Activated T-cell treated with anti-CD3 and anti-CD28 coated beads for 48 hours (primary cell): ENCODE results near the gene DCAF8L1.
"Not testable (repeated sequence)": the region's sequence is repeated elsewhere in the genome, so short reads cannot be mapped to it uniquely, and the experiment has no call there.

ENCODE experiments used
- DNase-seq: peaks from one replicate; pipeline ENCODE4 v3.0.0-alpha.2; 2020; ENCODE audit warnings: low read depth

DCAF8L1 gene

DNA sequence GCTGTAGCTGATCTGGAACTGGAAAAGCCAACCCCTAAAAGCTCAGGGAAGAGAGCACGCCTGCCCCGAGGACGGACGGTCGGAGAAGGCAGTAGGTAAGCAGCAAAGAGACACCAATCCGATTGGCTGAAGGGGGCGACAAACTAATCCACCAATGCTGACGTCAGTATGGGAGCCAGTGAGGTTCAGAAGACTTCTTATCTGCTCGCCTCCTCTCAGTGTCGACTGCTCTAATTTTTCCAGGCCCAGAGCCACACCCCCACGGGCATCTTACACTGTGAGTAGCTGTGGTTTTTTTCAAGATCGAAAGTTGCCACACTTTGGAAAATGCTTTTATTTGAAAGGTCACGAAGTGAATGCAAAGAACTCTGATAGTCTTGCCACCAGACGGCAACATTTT is at the start of gene DCAF8L1:
Gene DCAF8L1, minus strand, starts transcription at position 101 of the 400 bp plus-strand sequence. CDS start 115 bp downstream, outside the sequence.
- DNase-seq = no peak

DNA sequence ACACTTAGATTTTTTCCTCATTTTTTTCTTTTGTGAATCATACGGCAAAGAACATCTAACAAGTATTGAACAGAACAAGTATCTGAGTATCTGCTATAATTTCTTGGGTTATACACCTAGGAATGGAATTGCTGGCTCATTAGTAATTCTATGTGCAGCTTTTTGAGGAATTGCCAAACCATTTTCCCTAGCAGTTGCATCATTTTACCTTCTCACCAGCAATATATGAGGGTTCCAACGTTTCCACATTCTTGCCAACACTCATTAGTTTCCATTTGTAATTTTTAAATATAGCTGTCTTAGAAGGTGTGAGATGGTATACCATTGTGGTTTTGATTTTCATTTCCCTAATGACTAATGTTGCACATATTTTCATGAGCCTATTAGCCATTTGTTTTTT is 41.1 kb upstream of the DCAF8L1 start:
- no peak for DNase-seq

DNA sequence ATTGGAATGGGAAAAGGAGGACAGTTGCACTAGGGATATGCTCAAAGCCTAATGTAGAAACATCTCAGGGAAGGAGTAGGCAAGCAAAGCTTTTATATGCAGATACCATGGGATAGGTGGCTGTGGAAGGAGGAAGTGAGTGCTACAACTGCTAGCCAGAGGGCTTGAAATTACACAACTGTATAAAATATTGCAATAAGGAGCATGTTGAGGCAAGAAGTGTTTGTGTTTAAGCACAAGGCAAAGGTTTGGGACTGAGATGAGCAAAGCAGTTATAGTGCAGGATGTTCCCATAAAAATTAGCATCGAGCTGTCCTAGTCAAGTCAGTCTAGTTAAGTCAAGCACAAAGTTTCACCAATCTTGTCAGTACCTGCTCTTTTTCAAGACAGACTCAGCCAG is 35.6 kb upstream of the DCAF8L1 start:
- no peak for DNase-seq

DNA sequence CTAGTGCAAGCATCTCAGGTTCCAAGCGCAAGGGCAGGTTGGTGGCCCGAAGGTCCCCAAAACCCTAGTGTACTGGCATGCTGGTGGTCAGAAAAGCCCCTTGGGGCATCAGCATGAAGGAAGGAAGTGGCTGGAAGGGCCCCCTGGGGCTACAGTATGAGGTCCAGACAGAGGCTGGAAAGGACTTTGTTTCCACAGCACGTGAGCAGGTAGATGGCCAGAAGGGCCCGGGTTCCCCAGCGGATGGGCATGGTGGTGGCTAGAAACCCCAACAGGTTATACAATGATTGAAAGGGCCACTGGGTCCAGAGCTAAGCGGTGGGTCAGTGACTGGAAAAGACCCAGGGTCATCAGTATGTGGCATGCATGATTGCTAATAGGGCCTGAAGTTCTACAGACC is 34.7 kb upstream of the DCAF8L1 start:
- DNase-seq = no peak

DNA sequence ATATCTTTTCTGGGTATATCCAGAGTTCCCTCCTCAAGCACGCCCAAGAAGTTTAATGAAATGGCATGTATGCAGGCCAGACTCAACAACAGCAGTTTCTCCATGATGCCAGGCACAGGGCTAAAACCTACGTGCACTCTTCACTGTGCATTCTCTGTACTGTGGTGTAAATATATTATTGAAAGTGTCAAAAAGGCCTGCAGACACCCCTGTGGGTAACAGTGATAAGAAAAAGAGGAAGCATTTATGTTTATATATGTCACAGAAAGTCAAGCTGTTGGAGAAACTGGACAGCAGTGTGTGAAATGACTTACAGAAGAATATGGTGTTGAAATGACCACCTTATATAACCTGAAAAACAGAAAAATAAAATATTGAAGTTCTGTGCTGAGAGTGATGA is 29.6 kb upstream of the DCAF8L1 start:
- no peak for DNase-seq

DNA sequence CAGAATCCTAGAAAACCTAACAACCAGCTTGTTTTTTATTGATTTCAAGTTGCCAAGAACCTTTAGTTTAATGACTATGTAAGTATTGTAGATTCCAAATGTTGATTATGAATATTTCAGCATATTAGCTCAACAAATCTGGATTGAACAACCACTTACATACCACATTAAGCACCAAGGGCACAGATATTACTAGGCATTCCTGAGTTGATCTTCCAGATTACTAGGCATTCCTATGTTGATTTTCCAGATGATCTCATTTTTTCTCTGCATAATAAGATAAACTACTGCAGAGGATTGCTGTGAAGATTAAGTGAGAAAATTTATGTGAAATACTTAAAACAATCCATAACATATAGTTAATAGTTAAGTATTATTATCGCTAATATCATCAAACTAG is 17.4 kb upstream of the DCAF8L1 start:
- DNase-seq = no peak

DNA sequence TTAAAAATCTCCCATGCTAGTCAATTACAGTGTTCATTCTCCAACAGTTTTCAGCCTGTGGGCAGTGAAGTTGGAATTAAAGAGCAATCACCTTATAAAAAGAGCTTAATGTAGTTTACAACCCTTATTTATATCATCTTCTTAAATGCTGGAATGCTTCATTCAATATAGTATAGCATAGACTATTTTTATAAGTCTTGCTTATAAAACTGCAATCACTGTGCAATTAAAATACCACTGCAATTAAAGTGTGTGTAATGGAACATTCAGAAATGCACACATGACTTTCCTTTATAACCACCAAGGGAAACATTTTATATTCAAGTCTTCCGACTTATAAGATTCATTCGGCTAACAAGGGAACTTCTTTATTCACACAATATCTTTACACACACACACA is 16.4 kb upstream of the DCAF8L1 start:
- no peak for DNase-seq

DNA sequence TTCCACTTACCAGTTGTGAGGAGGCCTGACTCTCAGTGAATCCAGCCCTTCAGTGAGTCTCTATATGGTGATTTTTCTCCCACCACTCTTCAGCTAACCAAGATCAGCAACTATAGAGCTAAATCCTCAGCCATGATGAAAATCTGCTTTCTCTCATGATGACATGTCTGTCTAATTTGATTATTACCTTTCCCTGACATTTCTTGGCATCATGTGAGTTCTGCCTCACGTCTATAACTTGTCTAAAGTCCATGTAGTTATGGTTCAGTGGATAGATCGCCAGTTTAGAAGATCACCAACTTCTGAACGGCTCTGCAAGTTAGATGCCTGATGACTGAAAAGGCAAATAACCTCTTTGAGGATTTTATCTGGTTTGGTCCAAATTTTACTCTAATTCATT is 14.9 kb upstream of the DCAF8L1 start:
- no peak for DNase-seq

DNA sequence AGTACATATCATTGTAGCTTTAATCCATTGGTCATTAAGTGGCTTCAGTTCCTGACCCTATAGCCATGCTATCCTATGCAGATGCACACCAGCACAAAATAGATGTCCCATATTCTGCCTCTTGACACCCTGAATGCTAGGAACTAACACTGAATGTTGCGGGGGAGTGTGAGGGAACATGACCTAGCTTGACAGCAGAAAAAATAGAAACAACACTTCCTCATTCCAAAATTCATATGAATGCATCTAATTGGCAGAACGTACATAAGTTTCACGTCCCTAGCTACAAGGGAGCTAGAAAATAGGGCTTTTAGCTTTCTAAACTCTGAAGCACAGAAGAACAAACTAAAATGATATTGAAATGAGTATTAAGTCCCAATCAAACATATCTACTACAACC is 14.4 kb upstream of the DCAF8L1 start:
- no peak for DNase-seq

DNA sequence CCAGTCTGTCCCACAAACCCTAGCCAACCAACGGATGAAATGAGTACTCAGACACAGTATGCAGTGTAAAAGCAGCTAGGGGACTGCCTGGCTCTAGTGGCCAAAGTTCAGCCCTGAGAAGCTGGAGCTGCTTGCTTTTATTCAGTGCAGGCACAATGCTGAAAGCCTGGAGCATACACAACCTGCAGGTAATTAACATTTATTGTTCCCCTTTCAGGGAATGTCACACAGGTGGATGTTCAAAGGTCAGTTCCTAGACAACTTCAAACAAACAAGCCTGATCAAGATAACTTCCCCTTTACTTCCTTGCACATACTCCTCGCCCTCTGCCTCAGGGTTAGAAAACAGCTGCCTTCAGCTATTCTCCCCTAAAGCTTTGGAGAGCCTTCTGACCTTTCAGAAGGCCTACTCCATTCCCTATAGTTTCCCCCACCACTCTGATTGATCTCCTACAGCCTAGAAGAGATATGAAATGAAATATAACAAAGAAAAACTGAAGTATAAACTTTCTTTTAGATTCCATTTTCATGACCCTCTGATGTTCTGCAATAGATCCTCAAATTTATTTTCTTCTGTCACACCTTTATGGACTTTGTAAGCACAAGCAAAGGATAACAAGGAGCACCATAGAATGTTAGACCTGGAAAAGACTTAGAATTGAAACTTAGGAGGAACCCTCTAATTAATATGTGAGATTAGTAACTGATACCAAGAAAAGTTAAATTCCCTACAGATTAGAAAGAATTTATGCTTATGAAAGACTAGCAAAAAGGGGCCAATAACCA is 6.8 kb upstream of the DCAF8L1 start:
- no peak for DNase-seq

DNA sequence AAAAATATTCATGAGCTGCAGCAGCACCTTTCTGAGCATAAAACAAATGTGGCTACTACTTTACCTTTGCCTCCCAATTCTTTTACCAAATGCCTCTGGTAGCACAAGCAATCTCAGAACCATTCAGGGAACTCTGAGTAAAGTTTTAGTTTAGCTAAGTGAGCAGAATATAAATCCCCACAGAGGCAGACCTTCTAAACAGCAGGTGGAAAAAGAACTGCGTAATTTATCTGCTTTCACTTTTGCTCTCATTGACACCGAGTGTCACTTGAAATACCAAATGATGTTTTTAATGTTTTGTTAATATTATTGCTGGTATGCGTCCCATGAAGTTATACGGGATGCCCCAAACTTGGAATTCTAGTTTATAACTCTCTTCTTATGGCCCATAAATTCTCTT is 4.3 kb downstream of the DCAF8L1 start:
- DNase-seq = not testable (repeated sequence)

DNA sequence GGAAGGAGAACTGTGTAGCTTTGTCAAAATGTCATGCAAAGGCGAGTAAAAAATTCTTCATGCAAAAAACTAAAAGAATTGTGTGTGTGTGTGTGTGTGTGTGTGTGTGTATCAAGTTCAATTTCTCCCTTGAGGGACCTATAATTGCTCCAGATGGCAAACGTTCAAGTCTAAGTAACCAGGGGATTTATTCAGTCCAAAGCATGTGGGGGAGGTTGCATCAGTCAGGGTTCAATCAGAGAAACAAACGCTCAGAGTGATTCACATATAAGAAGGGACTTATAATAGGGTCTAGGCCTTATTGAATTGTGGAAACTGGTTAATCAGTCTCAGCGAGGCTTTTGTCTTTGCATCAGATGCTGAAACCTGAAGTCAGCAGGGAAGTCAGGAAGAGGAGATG is 5.0 kb downstream of the DCAF8L1 start:
- DNase-seq = no peak

DNA sequence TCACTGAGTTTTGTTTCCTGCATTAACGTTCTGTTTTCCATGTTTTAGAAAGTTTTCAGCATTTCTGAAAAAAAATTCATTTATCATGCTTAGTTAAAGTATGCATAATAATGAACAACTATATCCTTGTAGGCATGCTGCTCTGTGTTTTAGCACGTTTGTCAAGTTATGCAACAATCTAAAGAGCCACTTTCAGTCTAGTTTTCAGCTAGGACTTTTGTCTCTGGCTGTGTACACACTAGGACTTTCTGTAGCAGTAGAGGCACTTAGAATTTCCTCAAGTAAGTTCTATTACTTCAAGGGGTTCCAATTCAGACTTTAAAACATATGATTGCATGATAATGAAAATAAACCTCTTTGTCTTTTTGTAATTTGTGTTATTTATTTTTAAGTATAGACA is 12.4 kb downstream of the DCAF8L1 start:
- no peak for DNase-seq

DNA sequence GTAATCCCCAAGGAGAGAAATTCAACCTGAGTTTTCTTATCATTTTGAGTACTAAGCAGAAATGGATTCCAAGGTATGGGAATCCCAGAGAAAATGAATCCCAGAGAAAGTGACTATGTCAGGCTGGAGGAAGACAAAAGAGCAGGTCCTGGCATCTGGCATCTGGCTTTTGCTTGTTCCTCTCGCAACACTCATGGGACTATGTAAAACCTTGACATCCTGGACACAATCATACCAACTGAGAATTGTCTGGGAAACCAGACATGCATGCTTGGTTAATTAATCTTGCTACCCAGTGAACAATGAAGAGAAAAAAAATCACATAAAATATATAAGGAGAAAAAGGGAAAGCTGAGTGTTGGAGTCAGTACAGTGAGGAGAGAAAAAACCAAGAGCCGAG is 12.9 kb downstream of the DCAF8L1 start:
- DNase-seq = no peak

DNA sequence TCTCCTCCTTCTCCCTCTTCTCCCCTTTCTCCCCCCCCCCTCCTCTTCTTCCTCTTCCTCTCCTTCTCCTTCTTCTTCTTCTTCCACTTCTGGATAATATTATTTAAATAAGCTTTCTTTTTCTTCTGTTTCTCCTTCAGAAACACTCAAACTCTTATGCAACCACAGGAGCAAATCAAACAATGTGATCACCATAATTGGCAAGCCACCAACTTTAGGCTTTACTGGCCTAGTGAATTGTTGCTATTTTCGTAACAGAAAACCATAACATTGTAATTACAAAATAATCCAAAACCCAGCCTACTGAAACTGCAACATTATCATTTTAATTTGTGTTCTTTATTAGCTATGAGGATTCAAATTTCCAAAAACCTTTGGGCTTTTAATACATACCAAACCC is 14.3 kb downstream of the DCAF8L1 start:
- no peak for DNase-seq

DNA sequence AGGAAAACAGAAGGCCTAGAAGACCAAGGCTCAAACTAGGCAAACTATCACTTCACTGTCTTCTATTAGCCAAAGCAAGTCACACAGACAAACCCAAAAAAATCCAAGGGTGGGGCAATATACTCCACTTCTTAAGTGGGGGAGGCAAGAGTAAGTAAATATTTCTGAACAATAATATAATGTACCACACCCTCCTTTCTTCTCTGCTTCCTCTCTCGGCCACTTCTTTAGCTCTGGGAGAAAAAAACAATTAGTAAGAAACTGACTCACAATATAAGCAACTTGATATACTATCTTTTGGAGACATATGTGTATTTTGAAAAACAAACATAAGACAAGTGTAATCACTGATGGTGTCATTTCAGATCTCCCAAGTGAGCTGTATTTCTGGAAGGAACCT is 14.8 kb downstream of the DCAF8L1 start:
- DNase-seq = no peak

DNA sequence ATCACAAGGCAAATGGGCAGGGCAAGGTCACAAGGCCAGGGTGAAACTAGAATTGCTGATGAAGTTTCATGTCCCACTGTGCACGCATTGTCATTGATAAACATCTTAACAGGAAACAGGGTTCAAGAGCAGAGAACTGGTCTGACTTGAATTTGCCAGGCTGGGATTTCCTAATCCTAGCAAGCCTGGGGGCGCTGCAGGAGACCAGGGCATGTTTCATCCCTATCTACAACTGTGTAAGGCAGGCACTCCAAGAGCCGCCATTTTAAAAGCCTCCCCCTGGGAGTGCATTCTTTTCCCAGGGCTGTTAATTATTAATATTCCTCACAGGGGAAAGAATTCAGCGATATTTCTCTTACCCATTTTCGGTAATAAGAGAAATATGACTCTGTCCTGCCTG is 15.9 kb downstream of the DCAF8L1 start:
- DNase-seq = not testable (repeated sequence)

DNA sequence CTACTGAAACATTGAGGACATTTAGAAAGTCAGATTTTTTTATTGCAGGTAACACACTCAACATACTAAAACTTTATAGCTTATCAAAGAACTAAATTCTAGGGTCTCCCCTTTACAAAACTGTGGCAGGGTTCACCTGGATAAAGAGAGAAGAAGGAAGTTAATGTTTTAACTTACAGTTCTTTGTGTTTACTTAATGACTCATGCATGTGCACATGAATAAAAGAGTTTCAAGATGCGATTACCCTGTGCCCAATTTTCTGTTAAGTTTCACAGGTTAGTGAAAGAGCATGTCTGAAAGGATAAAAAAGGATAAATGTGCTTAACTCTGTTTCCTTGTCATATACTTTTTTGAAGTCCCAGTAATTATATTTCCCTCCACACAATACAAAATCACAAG is 16.8 kb downstream of the DCAF8L1 start:
- no peak for DNase-seq

DNA sequence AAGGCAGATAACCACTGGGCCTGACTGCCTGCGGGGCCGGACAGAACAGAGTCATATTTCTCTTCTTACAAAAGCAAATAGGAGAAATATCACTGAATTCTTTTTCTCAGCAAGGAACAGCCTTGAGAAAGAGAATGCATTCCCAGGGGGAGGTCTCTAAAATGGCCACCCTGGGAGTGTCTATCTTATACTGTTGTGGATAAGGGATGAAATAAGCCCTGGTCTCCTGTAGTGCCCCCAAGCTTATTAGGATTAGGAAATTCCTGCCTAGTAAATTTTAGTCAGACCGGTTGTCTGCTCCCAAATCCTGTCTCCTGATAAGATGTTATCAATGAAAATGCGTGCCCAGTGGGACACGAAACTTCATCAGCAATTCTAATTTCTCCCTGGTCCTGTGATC is 20.8 kb downstream of the DCAF8L1 start:
- not testable (repeated sequence) for DNase-seq

DNA sequence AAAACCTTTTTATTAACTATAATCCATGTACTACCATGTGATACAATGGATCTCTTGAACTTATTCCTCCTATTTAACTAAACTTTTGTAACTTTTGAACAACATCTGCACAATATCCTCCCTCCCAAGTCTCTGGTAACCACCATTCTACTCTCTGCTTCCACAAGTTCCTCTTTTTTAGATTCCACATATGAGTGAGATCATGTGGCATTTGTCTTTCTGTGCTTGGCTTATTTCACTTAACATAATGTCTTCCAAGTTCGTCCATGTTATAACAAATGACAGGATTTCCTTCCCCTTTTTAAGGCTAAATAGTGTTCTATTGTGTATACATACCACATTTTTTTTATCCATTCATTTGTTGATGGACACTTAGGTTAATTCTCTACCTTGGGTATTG is 28.1 kb downstream of the DCAF8L1 start:
- DNase-seq = no peak

DNA sequence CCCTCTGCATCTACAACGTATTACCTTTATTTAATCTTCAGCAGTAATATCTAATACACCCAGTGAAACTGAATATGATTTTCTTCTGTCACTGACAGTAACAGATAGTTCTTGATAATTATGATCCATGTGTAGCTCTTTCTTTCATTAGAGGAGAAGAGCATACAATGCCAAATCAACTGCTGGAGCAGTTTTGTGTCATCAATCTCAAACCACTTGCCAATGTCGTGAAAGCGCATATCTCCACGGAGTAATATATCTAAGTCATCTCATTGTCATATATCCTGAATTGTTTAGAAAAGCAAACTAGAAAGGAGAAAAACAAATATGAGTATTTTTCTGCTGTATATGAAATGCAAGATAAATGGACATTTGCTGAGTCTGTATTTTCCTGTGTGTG is 47.9 kb downstream of the DCAF8L1 start:
- no peak for DNase-seq
